A549 (cell line): ENCODE results near the gene NANOS2.

Experiments
- CHD2 ChIP-seq: fragments of 150-350 bp; IDR thresholded peaks from 2 replicates; pipeline ENCODE4 v1.6.1; 2014; ENCODE audit warnings: low read length; ENCODE audit not compliant: partially characterized antibody
- CTCF ChIP-seq: fragments of >200 bp; sonication (Bioruptor Twin); formaldehyde crosslinking; IDR thresholded peaks from 3 replicates; pipeline ENCODE4 v1.5.1; 2016
- EP300 ChIP-seq, 2 experiments: fragments of >200 bp; sonication (Bioruptor Twin); formaldehyde crosslinking; IDR thresholded peaks; 2 replicates in 1 of 2; 3 replicates in 1 of 2; pipeline ENCODE4 v1.6.1; 2016 to 2017
- MAFK ChIP-seq: fragments of 450-650 bp; IDR thresholded peaks from 2 replicates; pipeline ENCODE4 v1.6.1; 2014; ENCODE audit not compliant: partially characterized antibody
- ZNF302 ChIP-seq: fragments of 250-450 bp; sonication (Bioruptor Pico); IDR thresholded peaks from 2 replicates; pipeline ENCODE4 v1.9.0; 2021; ENCODE audit warnings: inconsistent platforms, mild to moderate bottlenecking, moderate library complexity

GRCh38 chr19:45954156-45954555 is 39.6 kb upstream of the NANOS2 start:
- TF ChIP-seq CTCF (no peak), CHD2 (no peak), MAFK (no peak), EP300 (IDR thresholded peaks at IDR 0.05) (no peak), ZNF302 (CRISPR knock-in tag) (no peak)
